Gastrocnemius medialis (tissue), 4 donors: ENCODE data around the gene G0S2. TPM values are rescaled to one million over a fixed set of nuclear protein-coding genes. Genes with fewer than 3 reads are reported as not detected.
A peak's percentile ranks its signal among the peaks of the same experiment; 100 is the strongest.
"Not testable (repeated sequence)": the region's sequence is repeated elsewhere in the genome, so short reads cannot be mapped to it uniquely, and the experiment has no call there.

Experiments
- ATAC-seq, 2 donors: fragments of 150-250 bp; one replicate each; pipeline ENCODE4 v1.9.1; 2016
- DNase-seq, 2 donors: peaks; one replicate each; pipeline ENCODE4 v3.0.0-alpha.2; 2019
- H3K27ac ChIP-seq, 4 donors: fragments of 200-600 bp; sonication (generic); 1 replicate in 1 of 4; 2 replicates in 3 of 4; pipeline ENCODE4 v1.5.1; 2016 to 2018; ENCODE audit warnings: mild to moderate bottlenecking in 2 of 4, moderate library complexity in 1 of 4
- H3K27me3 ChIP-seq, 3 donors: fragments of 200-600 bp; sonication (generic) in 2 of 3; 1 replicate in 1 of 3; 2 replicates in 2 of 3; pipeline versions ENCODE4 v1.5.1 to v1.6.0; 2016 to 2019; ENCODE audit warnings: mild to moderate bottlenecking in 1 of 3, moderate library complexity in 1 of 3
- H3K36me3 ChIP-seq, 2 donors: fragments of 200-600 bp; sonication (generic) in 1 of 2; one replicate each; pipeline ENCODE4 v1.5.1; 2017 to 2018
- H3K4me1 ChIP-seq, 2 donors: fragments of 200-600 bp; sonication (generic) in 1 of 2; one replicate each; pipeline ENCODE4 v1.5.1; 2016 to 2017; ENCODE audit warnings: mild to moderate bottlenecking in 2 of 2
- H3K4me3 ChIP-seq, 4 donors: fragments of 200-600 bp; sonication (generic) in 3 of 4; 1 replicate in 1 of 4; 2 replicates in 3 of 4; pipeline ENCODE4 v1.5.1; 2016 to 2019; ENCODE audit warnings: mild to moderate bottlenecking in 2 of 4
- H3K9me3 ChIP-seq, 3 donors: fragments of 200-600 bp; sonication (generic) in 2 of 3; 1 replicate in 1 of 3; 2 replicates in 2 of 3; pipeline ENCODE4 v1.5.1; 2016 to 2019
- CTCF ChIP-seq, 5 experiments: fragments of 450-650 bp in 3 of 5; fragments of 200-600 bp in 2 of 5; sonication (generic) in 2 of 5; IDR thresholded peaks in 4 of 5; conservative IDR thresholded peaks in 1 of 5; 1 replicate in 4 of 5; 2 replicates in 1 of 5; pipeline ENCODE4 v1.5.1; 2016 to 2019; ENCODE audit warnings: antibody characterized with exemption in 5 of 5, mild to moderate bottlenecking in 3 of 5, moderate library complexity in 3 of 5
- POLR2A ChIP-seq, 2 donors: fragments of 450-650 bp; IDR thresholded peaks; one replicate each; pipeline ENCODE4 v1.6.1; 2017; ENCODE audit warnings: antibody characterized with exemption in 2 of 2, mild to moderate bottlenecking in 2 of 2, moderate library complexity in 2 of 2
- in situ Hi-C, 4 donors: fragments of 200-750 bp; cut with MboI; loops; one replicate each; pipeline versions ENCODE4 v1.15.0 to v1.8.0; 2017; ENCODE audit warnings: low sequenced_read_pairs in 4 of 4
- intact Hi-C: fragments of 100-400 bp; cut with DNase I; formaldehyde crosslinking; loops from one replicate; pipeline ENCODE4 v1.15.1; 2023; ENCODE audit warnings: low total_unique reads
- total RNA-seq, 4 donors: library from RNA; depleted of rRNA; stranded (reverse); fragments of >200 nt; gene quantifications; one replicate each; pipeline versions ENCODE4 v1.1.0 to v1.2.3, GENCODE V29; 2016

G0S2 gene
- total RNA-seq, 4 donors from 2014 or later = 29.1 to 1,155 (median 83.4) TPM

DNA sequence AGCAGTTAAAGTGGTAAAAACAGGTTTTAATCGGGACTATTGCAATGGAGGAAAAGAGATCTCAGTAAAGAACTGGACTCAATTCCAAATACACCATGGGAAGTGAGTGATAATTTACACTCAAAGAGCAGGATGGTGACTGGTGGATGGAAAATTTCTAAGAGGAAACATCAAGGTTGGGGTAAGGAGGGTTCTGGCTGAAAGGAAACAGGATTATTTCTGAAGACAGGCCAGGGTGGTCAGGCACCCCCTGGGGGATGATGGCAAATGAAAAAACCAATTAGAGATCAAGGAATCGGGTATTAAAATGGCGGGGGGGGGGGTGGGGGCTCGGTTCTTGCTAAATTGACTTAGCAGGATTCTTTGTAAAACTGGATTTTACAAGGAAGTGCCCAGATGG, 17.1 kb downstream of the G0S2 start:
- H3K9me3 ChIP-seq = no peaks in the 10 kb centered on the region
- no peak overlapping the region for H3K4me3 ChIP-seq
- intact Hi-C loops = loop anchor here (1.0 to 5.0 kb wide), 2 partner anchors 45 to 90 kb away; no protein-coding TSS in a partner anchor
- ATAC-seq (no peak), DNase-seq (no peak)
- peaks cover 0 to 11% of the 10 kb centered on the region in 2 donors for H3K4me1 ChIP-seq
- in situ Hi-C loops = loop anchor here in 3 of 4 donors (5.0 kb wide), 1 partner anchor 115 kb away; no protein-coding TSS in a partner anchor
- H3K27ac ChIP-seq = no peak overlapping the region
- TF ChIP-seq POLR2A (IDR thresholded peaks at IDR 0.05) (no peak), CTCF (IDR thresholded peaks at IDR 0.05 in 4 of 5, conservative IDR thresholded peaks at IDR 0.05 in 1 of 5) (no peak)
- no peaks in the 10 kb centered on the region for H3K27me3 ChIP-seq
- H3K36me3 ChIP-seq = no peaks in the 10 kb centered on the region

DNA sequence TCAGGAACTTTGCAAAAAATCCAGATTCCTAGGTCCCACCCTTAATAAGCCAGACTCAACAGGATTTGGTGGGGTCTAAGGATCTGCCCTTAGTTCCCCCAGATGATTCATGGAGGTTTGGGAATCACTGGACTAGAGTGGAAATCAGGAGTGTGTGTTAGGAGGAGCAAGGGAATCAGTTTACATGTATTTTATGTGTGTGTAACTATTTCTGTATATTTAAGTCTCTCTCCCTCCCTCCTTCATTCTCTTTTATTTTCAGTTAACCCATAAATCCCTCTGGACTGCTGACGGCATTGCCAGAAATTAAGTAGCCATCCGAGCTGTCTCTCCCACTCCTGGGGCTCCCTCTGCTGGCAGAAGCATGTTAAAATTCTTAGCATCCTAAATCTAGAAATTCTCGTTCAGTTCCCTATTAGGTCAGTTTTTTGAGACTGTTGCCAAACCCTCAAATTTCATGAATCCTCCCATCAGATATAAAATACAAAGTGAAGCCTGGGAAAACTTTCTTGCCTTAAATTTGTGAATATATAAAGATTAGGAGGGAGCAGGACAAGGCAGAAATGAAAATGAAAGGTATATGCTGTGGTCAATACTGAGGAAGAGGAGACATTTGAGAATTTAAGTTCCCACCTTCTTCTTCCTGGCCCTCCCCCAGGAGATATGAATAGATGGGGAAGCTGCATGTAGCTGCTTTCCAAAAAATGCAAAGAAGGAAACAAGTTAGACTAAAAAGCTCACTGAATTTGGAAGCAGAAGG, 17.7 kb downstream of the G0S2 start:
- peak; percentile 56 to 85 for ATAC-seq
- H3K9me3 ChIP-seq = no peaks in the 10 kb centered on the region
- in situ Hi-C loops = loop anchor here in 3 of 4 donors (5.0 kb wide), 1 partner anchor 116 kb away; no protein-coding TSS in a partner anchor
- H3K27me3 ChIP-seq = no peaks in the 10 kb centered on the region
- intact Hi-C loops = loop anchor here (1.0 to 5.0 kb wide), 5 partner anchors 46 to 117 kb away; no protein-coding TSS in a partner anchor
- H3K4me3 ChIP-seq = no peak overlapping the region
- no peaks in the 10 kb centered on the region for H3K36me3 ChIP-seq
- DNase-seq = peak; percentile 29 to 59
- no peak overlapping the region for H3K27ac ChIP-seq
- TF ChIP-seq POLR2A (IDR thresholded peaks at IDR 0.05) (no peak), CTCF (IDR thresholded peaks at IDR 0.05 in 4 of 5, conservative IDR thresholded peaks at IDR 0.05 in 1 of 5) (peak; percentile 84 to 87 (median 87))
- H3K4me1 ChIP-seq = peaks cover 0 to 11% of the 10 kb centered on the region in 2 donors

- Histone ChIP-seq H3K27me3 (no peaks in the 10 kb centered on the region), H3K27ac (no peak overlapping the region), H3K9me3 (no peaks in the 10 kb centered on the region), H3K4me3 (no peak overlapping the region), H3K4me1 (peaks cover 0 to 4% of the 10 kb centered on the region in 2 donors), H3K36me3 (no peaks in the 10 kb centered on the region)
- in situ Hi-C loops (loop anchor here in 1 of 4 donors (5.0 kb wide), 1 partner anchor 119 kb away; no protein-coding TSS in a partner anchor), intact Hi-C loops (no loop called here)
- TF ChIP-seq POLR2A (IDR thresholded peaks at IDR 0.05) = no peak
- TF ChIP-seq CTCF (IDR thresholded peaks at IDR 0.05 in 4 of 5, conservative IDR thresholded peaks at IDR 0.05 in 1 of 5) = no peak
- DNase-seq (no peak), ATAC-seq (no peak)
Observed at GRCh38 chr1:209696673-209697072, 21.5 kb downstream of the G0S2 start.

- Histone ChIP-seq H3K27me3 (no peaks in the 10 kb centered on the region), H3K4me1 (peaks cover 0 to 4% of the 10 kb centered on the region in 2 donors), H3K36me3 (no peaks in the 10 kb centered on the region), H3K4me3 (no peak overlapping the region), H3K27ac (no peak overlapping the region), H3K9me3 (no peaks in the 10 kb centered on the region)
- intact Hi-C loops (no loop called here), in situ Hi-C loops (loop anchor here in 1 of 4 donors (5.0 kb wide), 1 partner anchor 120 kb away; no protein-coding TSS in a partner anchor)
- ATAC-seq (no peak), DNase-seq (no peak)
- TF ChIP-seq CTCF (IDR thresholded peaks at IDR 0.05 in 4 of 5, conservative IDR thresholded peaks at IDR 0.05 in 1 of 5) (no peak), POLR2A (IDR thresholded peaks at IDR 0.05) (no peak)
Observed at GRCh38 chr1:209697126-209697525, 21.9 kb downstream of the G0S2 start.

- intact Hi-C loops, ATAC-seq, in situ Hi-C loops, H3K36me3 ChIP-seq, H3K4me3 ChIP-seq, H3K27me3 ChIP-seq, H3K4me1 ChIP-seq, H3K9me3 ChIP-seq, H3K27ac ChIP-seq, DNase-seq: not testable (repeated sequence)
Observed at GRCh38 chr1:209700686-209701085, 25.5 kb downstream of the G0S2 start.
